ENCODE results near the gene ARHGAP26. TPM values are rescaled to one million over a fixed set of nuclear protein-coding genes. Genes with fewer than 3 reads are reported as not detected.

Gene ARHGAP26
- total and polyA plus RNA-seq, 7 experiments from 2014 or later = 10.5 to 123 (median 22.7) TPM

- no peak for ATAC-seq
- H3K9me3 ChIP-seq (ENCODE audit: control insufficient read depth in 2 of 3, low read length in 3 of 3) = no peaks in the 10 kb centered on the region
- no peak overlapping the region for H3K4me3 ChIP-seq (ENCODE audit: low read length)
- no peaks in the 10 kb centered on the region for H3K27me3 ChIP-seq (ENCODE audit: control insufficient read depth in 2 of 2, insufficient read depth in 2 of 2, low read length in 2 of 2)
- intact Hi-C loops (cut with micrococcal nuclease) = no loop called here
- DNase-seq = no peak
- H3K27me3 Mint-ChIP-seq = no peaks in the 10 kb centered on the region
- H3K4me3 Mint-ChIP-seq = no peak overlapping the region
- H3K27ac Mint-ChIP-seq = no peak overlapping the region
- peaks cover 13 to 66% (median 35%) of the 10 kb centered on the region in 5 donors for H3K36me3 Mint-ChIP-seq
- no peaks in the 10 kb centered on the region for H3K9me3 Mint-ChIP-seq
- ChIA-PET POLR2A (no interaction called here), CTCF (interaction anchor here (0.6 kb wide), 1 partner anchor 173 kb away, joined by 3 read pairs; no protein-coding TSS in a partner anchor)
- peaks cover 0 to 5% (median 0%) of the 10 kb centered on the region in 7 donors for H3K4me1 Mint-ChIP-seq
- no peaks in the 10 kb centered on the region for H3K4me1 ChIP-seq (ENCODE audit: control insufficient read depth in 2 of 2, insufficient read depth in 2 of 2, low read length in 2 of 2)
- no peak overlapping the region for H3K27ac ChIP-seq (ENCODE audit: low read depth, low read length)
- peaks cover 0 to 7% (median 0%) of the 10 kb centered on the region in 3 experiments for H3K36me3 ChIP-seq (ENCODE audit: control insufficient read depth in 2 of 3, insufficient read depth in 3 of 3, low read length in 3 of 3)
Measured at GRCh38 chr5:143153332-143154119, 383.3 kb downstream of the ARHGAP26 start.

- ATAC-seq = no peak
- peak overlapping the region in 1 of 9 donors; percentile 22 for H3K27ac Mint-ChIP-seq
- no peaks in the 10 kb centered on the region for H3K27me3 Mint-ChIP-seq
- Histone ChIP-seq H3K4me3 (ENCODE audit: low read length) (no peak overlapping the region), H3K4me1 (ENCODE audit: control insufficient read depth in 2 of 2, insufficient read depth in 2 of 2, low read length in 2 of 2) (no peaks in the 10 kb centered on the region), H3K27ac (ENCODE audit: low read depth, low read length) (no peak overlapping the region), H3K27me3 (ENCODE audit: control insufficient read depth in 2 of 2, insufficient read depth in 2 of 2, low read length in 2 of 2) (no peaks in the 10 kb centered on the region), H3K9me3 (ENCODE audit: control insufficient read depth in 2 of 3, low read length in 3 of 3) (no peaks in the 10 kb centered on the region), H3K36me3 (ENCODE audit: control insufficient read depth in 2 of 3, insufficient read depth in 3 of 3, low read length in 3 of 3) (no peaks in the 10 kb centered on the region)
- peaks cover 15 to 66% (median 37%) of the 10 kb centered on the region in 5 donors for H3K36me3 Mint-ChIP-seq
- POLR2A ChIA-PET = no interaction called here
- H3K4me1 Mint-ChIP-seq = peaks cover 0 to 5% (median 0%) of the 10 kb centered on the region in 7 donors
- intact Hi-C loops (cut with micrococcal nuclease) = no loop called here
- CTCF ChIA-PET = no interaction called here
- no peaks in the 10 kb centered on the region for H3K9me3 Mint-ChIP-seq
- DNase-seq = no peak
- no peak overlapping the region for H3K4me3 Mint-ChIP-seq
Measured at GRCh38 chr5:143154510-143155370, 384.6 kb downstream of the ARHGAP26 start.

GRCh38 chr5:143155455-143155854 lies 385.3 kb downstream of the ARHGAP26 start:
- no peak for DNase-seq
- Histone ChIP-seq H3K27me3 (ENCODE audit: control insufficient read depth in 2 of 2, insufficient read depth in 2 of 2, low read length in 2 of 2) (no peaks in the 10 kb centered on the region), H3K27ac (ENCODE audit: low read depth, low read length) (no peak overlapping the region), H3K4me1 (ENCODE audit: control insufficient read depth in 2 of 2, insufficient read depth in 2 of 2, low read length in 2 of 2) (no peaks in the 10 kb centered on the region), H3K9me3 (ENCODE audit: control insufficient read depth in 2 of 3, low read length in 3 of 3) (no peaks in the 10 kb centered on the region), H3K36me3 (ENCODE audit: control insufficient read depth in 2 of 3, insufficient read depth in 3 of 3, low read length in 3 of 3) (no peaks in the 10 kb centered on the region), H3K4me3 (ENCODE audit: low read length) (no peak overlapping the region)
- no peak overlapping the region for H3K27ac Mint-ChIP-seq
- H3K36me3 Mint-ChIP-seq = peaks cover 12 to 62% (median 33%) of the 10 kb centered on the region in 5 donors
- no peaks in the 10 kb centered on the region for H3K9me3 Mint-ChIP-seq
- ChIA-PET CTCF (no interaction called here), POLR2A (no interaction called here)
- H3K27me3 Mint-ChIP-seq = no peaks in the 10 kb centered on the region
- ATAC-seq = no peak
- intact Hi-C loops (cut with micrococcal nuclease) = no loop called here
- H3K4me3 Mint-ChIP-seq = no peak overlapping the region
- peaks cover 0 to 5% (median 0%) of the 10 kb centered on the region in 7 donors for H3K4me1 Mint-ChIP-seq

GRCh38 chr5:143156086-143156485 lies 385.9 kb downstream of the ARHGAP26 start:
- H3K4me3 Mint-ChIP-seq = no peak overlapping the region
- DNase-seq (no peak), ATAC-seq (no peak)
- POLR2A ChIA-PET = no interaction called here
- no peaks in the 10 kb centered on the region for H3K4me1 ChIP-seq (ENCODE audit: control insufficient read depth in 2 of 2, insufficient read depth in 2 of 2, low read length in 2 of 2)
- no peaks in the 10 kb centered on the region for H3K27me3 ChIP-seq (ENCODE audit: control insufficient read depth in 2 of 2, insufficient read depth in 2 of 2, low read length in 2 of 2)
- no peaks in the 10 kb centered on the region for H3K9me3 ChIP-seq (ENCODE audit: control insufficient read depth in 2 of 3, low read length in 3 of 3)
- CTCF ChIA-PET = interaction anchor here (0.6 kb wide), 1 partner anchor 1252 kb away, joined by 4 read pairs; no protein-coding TSS in a partner anchor
- peaks cover 12 to 57% (median 29%) of the 10 kb centered on the region in 5 donors for H3K36me3 Mint-ChIP-seq
- H3K27me3 Mint-ChIP-seq = no peaks in the 10 kb centered on the region
- peaks cover 0 to 5% (median 0%) of the 10 kb centered on the region in 7 donors for H3K4me1 Mint-ChIP-seq
- no peak overlapping the region for H3K4me3 ChIP-seq (ENCODE audit: low read length)
- H3K27ac ChIP-seq (ENCODE audit: low read depth, low read length) = no peak overlapping the region
- no peaks in the 10 kb centered on the region for H3K36me3 ChIP-seq (ENCODE audit: control insufficient read depth in 2 of 3, insufficient read depth in 3 of 3, low read length in 3 of 3)
- H3K27ac Mint-ChIP-seq = no peak overlapping the region
- no peaks in the 10 kb centered on the region for H3K9me3 Mint-ChIP-seq
- intact Hi-C loops (cut with micrococcal nuclease) = no loop called here

GRCh38 chr5:143156572-143156971 lies 386.4 kb downstream of the ARHGAP26 start:
- H3K27me3 ChIP-seq (ENCODE audit: control insufficient read depth in 2 of 2, insufficient read depth in 2 of 2, low read length in 2 of 2) = no peaks in the 10 kb centered on the region
- CTCF ChIA-PET = interaction anchor here (0.6 kb wide), 1 partner anchor 1253 kb away, joined by 4 read pairs; no protein-coding TSS in a partner anchor
- no peaks in the 10 kb centered on the region for H3K4me1 ChIP-seq (ENCODE audit: control insufficient read depth in 2 of 2, insufficient read depth in 2 of 2, low read length in 2 of 2)
- no peaks in the 10 kb centered on the region for H3K9me3 Mint-ChIP-seq
- intact Hi-C loops (cut with micrococcal nuclease) = no loop called here
- no peaks in the 10 kb centered on the region for H3K27me3 Mint-ChIP-seq
- no peaks in the 10 kb centered on the region for H3K36me3 ChIP-seq (ENCODE audit: control insufficient read depth in 2 of 3, insufficient read depth in 3 of 3, low read length in 3 of 3)
- DNase-seq (no peak), ATAC-seq (no peak)
- H3K4me3 ChIP-seq (ENCODE audit: low read length) = no peak overlapping the region
- POLR2A ChIA-PET = no interaction called here
- no peaks in the 10 kb centered on the region for H3K9me3 ChIP-seq (ENCODE audit: control insufficient read depth in 2 of 3, low read length in 3 of 3)
- no peak overlapping the region for H3K4me3 Mint-ChIP-seq
- peaks cover 0 to 5% (median 0%) of the 10 kb centered on the region in 7 donors for H3K4me1 Mint-ChIP-seq
- no peak overlapping the region for H3K27ac ChIP-seq (ENCODE audit: low read depth, low read length)
- no peak overlapping the region for H3K27ac Mint-ChIP-seq
- H3K36me3 Mint-ChIP-seq = peaks cover 9 to 58% (median 29%) of the 10 kb centered on the region in 5 donors

GRCh38 chr5:143159031-143159430 lies 388.9 kb downstream of the ARHGAP26 start:
- Histone ChIP-seq H3K27me3 (ENCODE audit: control insufficient read depth in 2 of 2, insufficient read depth in 2 of 2, low read length in 2 of 2) (no peaks in the 10 kb centered on the region), H3K4me3 (ENCODE audit: low read length) (no peak overlapping the region), H3K36me3 (ENCODE audit: control insufficient read depth in 2 of 3, insufficient read depth in 3 of 3, low read length in 3 of 3) (no peaks in the 10 kb centered on the region), H3K27ac (ENCODE audit: low read depth, low read length) (no peak overlapping the region), H3K4me1 (ENCODE audit: control insufficient read depth in 2 of 2, insufficient read depth in 2 of 2, low read length in 2 of 2) (no peaks in the 10 kb centered on the region), H3K9me3 (ENCODE audit: control insufficient read depth in 2 of 3, low read length in 3 of 3) (no peaks in the 10 kb centered on the region)
- Mint-ChIP-seq H3K27me3 (no peaks in the 10 kb centered on the region), H3K36me3 (peaks cover 20 to 53% (median 37%) of the 10 kb centered on the region in 5 donors), H3K27ac (no peak overlapping the region), H3K4me3 (no peak overlapping the region), H3K4me1 (peaks cover 0 to 3% (median 0%) of the 10 kb centered on the region in 7 donors), H3K9me3 (peaks cover 0 to 6% (median 0%) of the 10 kb centered on the region in 11 donors)
- CTCF ChIA-PET = no interaction called here
- DNase-seq (no peak), ATAC-seq (no peak)
- POLR2A ChIA-PET = no interaction called here
- intact Hi-C loops (cut with micrococcal nuclease) = no loop called here

Measured in naive thymus-derived CD4-positive, alpha-beta T cell (primary cell).